ENCODE measurements around the gene RAB33B. TPM values are rescaled to one million over a fixed set of nuclear protein-coding genes. Genes with fewer than 3 reads are reported as not detected.

Gene RAB33B
- total and polyA plus RNA-seq, 7 donors = 3.4 to 15.6 (median 13.6) TPM

DNA sequence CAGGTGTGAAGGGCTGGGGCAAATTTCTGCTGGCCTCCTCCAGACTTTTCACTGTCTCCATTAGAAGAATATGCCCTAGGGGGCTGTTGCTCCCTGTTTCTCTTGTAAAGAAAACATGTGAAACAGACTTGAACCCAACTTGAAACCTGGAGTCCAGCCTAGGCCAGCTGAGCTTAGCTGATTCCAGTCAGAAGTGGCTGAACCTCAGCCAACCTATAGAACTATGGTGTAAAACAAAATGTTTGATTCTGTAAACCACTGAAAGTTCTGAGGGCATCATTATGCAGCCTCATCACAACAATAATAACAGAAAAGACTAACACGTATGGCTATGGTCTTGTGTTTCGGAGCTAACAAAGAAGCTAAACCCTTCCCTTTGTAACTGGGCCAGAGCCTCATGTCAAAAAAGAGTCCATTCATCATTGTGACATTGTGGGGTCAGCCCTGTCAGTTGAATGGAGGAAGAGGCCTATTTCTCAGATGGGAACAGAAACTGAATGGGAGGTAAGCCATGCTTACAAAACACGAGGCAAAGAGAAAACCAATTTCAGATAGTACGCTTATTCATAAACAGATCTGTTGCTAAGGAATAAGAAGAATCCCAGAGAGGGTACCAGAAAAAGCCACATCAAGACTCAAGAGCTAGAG, 68.0 kb downstream of the RAB33B start:
- Histone ChIP-seq H3K27ac (no peak overlapping the region), H3K9me3 (no peaks in the 10 kb centered on the region), H3K27me3 (no peaks in the 10 kb centered on the region), H3K36me3 (peaks cover 0 to 89% (median 13%) of the 10 kb centered on the region in 4 donors), H3K4me3 (no peak overlapping the region), H3K4me1 (peaks cover 0 to 10% (median 7%) of the 10 kb centered on the region in 4 donors)
- no peak for DNase-seq
- intact Hi-C loops (cut with DNase I) = no loop called here
- WGBS, 2 donors = 78 to 92% methylated on average over 4 of the region's 4 CpGs
- no peak for TF ChIP-seq CTCF (IDR thresholded peaks at IDR 0.05)
- no peak for TF ChIP-seq POLR2AphosphoS5 (IDR thresholded peaks at IDR 0.05)
- TF ChIP-seq POLR2A (IDR thresholded peaks at IDR 0.05) = no peak
- no peak for TF ChIP-seq EP300 (IDR thresholded peaks at IDR 0.05)

DNA sequence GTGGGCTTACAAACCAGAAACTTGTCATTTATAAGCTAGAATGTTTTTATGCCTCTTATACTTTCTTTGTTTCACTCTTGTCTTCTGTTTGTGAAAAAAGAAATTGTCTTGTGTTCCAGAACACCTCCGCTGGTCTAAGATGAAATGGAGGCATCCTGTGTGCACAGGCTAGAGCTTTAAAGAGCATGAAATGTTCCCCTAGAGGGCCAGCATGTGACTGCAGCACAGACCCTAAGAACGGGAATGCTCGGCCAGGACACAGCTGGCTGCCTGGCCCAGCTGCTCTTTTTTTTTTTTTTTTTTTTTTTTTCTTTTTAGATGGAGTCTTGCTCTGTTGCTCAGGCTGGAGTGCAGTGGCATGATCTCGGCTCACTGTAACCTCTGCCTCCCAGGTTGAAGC, 68.5 kb downstream of the RAB33B start:
- Histone ChIP-seq H3K4me1 (peaks cover 0 to 10% (median 7%) of the 10 kb centered on the region in 4 donors), H3K9me3 (no peaks in the 10 kb centered on the region), H3K4me3 (no peak overlapping the region), H3K36me3 (peaks cover 0 to 89% (median 11%) of the 10 kb centered on the region in 4 donors), H3K27ac (no peak overlapping the region), H3K27me3 (no peaks in the 10 kb centered on the region)
- intact Hi-C loops (cut with DNase I) = no loop called here
- 74 to 90% methylated on average over 4 of the region's 4 CpGs for WGBS, 2 donors
- no peak for DNase-seq
- TF ChIP-seq CTCF (IDR thresholded peaks at IDR 0.05) (no peak), POLR2AphosphoS5 (IDR thresholded peaks at IDR 0.05) (no peak), POLR2A (IDR thresholded peaks at IDR 0.05) (no peak), EP300 (IDR thresholded peaks at IDR 0.05) (no peak)

GRCh38 chr4:139523076-139523475, 69.2 kb downstream of the RAB33B start:
- no peak overlapping the region for H3K27ac ChIP-seq
- intact Hi-C loops (cut with DNase I) = no loop called here
- H3K27me3 ChIP-seq = no peaks in the 10 kb centered on the region
- 12 to 73% methylated on average over 1 of the region's 1 CpG for WGBS, 2 donors
- DNase-seq = no peak
- TF ChIP-seq POLR2AphosphoS5 (IDR thresholded peaks at IDR 0.05) (no peak), POLR2A (IDR thresholded peaks at IDR 0.05) (no peak), EP300 (IDR thresholded peaks at IDR 0.05) (no peak), CTCF (IDR thresholded peaks at IDR 0.05) (no peak)
- peaks cover 0 to 10% (median 7%) of the 10 kb centered on the region in 4 donors for H3K4me1 ChIP-seq
- no peak overlapping the region for H3K4me3 ChIP-seq
- H3K36me3 ChIP-seq = peaks cover 0 to 89% (median 10%) of the 10 kb centered on the region in 4 donors
- H3K9me3 ChIP-seq = no peaks in the 10 kb centered on the region

DNA sequence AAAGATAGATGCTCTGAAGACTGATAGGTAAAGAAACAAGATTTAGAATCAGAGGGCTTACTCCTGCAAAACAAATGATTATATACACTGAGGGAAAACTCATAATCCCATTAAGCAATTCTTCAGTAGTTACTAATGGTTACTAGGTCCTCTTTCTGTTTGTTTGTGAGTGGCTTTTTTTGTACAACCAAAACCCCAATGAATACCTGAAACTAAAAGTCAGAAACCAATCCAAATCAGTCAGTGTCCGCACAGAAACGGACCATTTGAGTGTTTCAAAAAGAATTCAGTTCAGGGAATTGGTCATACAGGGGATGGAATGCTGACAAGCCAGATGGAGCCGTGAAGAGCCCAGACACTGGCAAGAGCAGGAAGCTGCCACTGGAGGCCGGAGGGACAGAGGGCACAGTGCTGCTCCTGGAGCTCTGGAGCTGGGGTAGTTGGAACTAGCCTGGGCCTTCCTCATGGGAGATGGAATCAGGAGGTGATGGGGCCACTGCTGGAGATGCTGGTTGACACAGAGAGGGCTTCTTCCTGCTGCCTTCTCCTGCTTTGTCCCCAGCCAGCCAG, 70.2 kb downstream of the RAB33B start:
- Histone ChIP-seq H3K27me3 (no peaks in the 10 kb centered on the region), H3K9me3 (no peaks in the 10 kb centered on the region), H3K4me1 (peaks cover 0 to 10% (median 7%) of the 10 kb centered on the region in 4 donors), H3K27ac (no peak overlapping the region), H3K4me3 (no peak overlapping the region), H3K36me3 (peaks cover 0 to 86% (median 9%) of the 10 kb centered on the region in 4 donors)
- TF ChIP-seq POLR2AphosphoS5 (IDR thresholded peaks at IDR 0.05) = no peak
- no peak for TF ChIP-seq POLR2A (IDR thresholded peaks at IDR 0.05)
- no peak for TF ChIP-seq CTCF (IDR thresholded peaks at IDR 0.05)
- no peak for TF ChIP-seq EP300 (IDR thresholded peaks at IDR 0.05)
- DNase-seq = no peak
- 84 to 85% methylated on average over 4 of the region's 4 CpGs for WGBS, 2 donors
- intact Hi-C loops (cut with DNase I) = no loop called here
